ENCODE data around the gene COL2A1. TPM values are rescaled to one million over a fixed set of nuclear protein-coding genes. Genes with fewer than 3 reads are reported as not detected.
A peak's percentile ranks its signal among the peaks of the same experiment; 100 is the strongest.

The COL2A1 gene
- polyA plus RNA-seq, 6 donors from 2014 or later = not detected

DNA sequence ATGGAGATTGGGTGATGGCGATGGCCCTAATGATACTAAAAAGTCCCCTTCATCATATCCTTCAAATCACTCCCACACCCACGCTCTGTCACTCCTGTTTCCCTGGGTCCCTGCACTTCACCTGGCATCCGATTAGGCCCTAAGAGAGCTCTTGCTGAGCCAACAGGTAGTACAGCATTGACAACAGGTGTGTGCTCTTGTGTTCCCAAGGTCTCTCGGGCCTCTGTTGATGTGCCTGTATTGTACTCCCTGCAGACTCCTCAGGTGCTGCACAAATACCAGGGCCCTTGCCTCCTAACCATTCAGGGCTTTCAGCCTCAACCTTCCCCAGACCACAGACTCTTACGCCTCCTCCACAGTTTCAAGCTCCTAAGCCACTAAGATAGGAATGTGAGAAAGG lies 73.6 kb downstream of the COL2A1 start:
- no peak for ATAC-seq (ENCODE audit: low read depth in 2 of 2)
- no peaks in the 10 kb centered on the region for H3K9me3 Mint-ChIP-seq
- no peaks in the 10 kb centered on the region for H3K36me3 Mint-ChIP-seq

DNA sequence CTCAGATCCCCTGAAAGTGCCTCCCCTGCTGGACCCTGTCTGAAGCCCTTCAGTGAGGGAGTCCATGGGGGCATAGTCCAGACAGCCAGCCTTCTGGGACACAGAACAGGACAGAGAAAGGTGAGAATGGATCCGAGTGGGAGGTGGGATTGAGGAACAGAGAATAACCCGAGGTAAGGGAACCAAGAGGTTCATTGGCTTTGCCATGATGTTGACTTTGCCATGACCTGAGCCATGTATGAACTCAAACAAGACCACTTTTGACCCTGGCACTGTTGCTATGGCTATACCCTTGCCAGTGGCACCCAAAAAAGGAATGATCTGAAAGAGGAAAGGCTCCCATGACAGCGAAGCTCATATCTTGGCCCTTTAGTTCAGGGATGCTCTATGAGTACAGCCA lies 76.9 kb downstream of the COL2A1 start:
- H3K9me3 Mint-ChIP-seq = no peaks in the 10 kb centered on the region
- ATAC-seq (ENCODE audit: low read depth in 2 of 2) = no peak
- H3K4me1 Mint-ChIP-seq = no peaks in the 10 kb centered on the region
- no peak overlapping the region for H3K27ac Mint-ChIP-seq
- H3K4me3 Mint-ChIP-seq = no peak overlapping the region
- DNase-seq = no peak
- H3K36me3 Mint-ChIP-seq = no peaks in the 10 kb centered on the region
- peaks cover 15 to 32% (median 28%) of the 10 kb centered on the region in 3 donors for H3K27me3 Mint-ChIP-seq

More for the DNA sequence above, 73.6 kb downstream of the COL2A1 start:
- no peak for DNase-seq
- Mint-ChIP-seq H3K4me3 (peak overlapping the region in 1 of 8 donors; percentile 61), H3K27me3 (peaks cover 0 to 36% (median 19%) of the 10 kb centered on the region in 3 donors), H3K4me1 (no peaks in the 10 kb centered on the region), H3K27ac (no peak overlapping the region)

Other genes with a start within 250 kb of the COL2A1 start
- gene RAPGEF3, start 245.6 kb downstream of the COL2A1 start, polyA plus RNA-seq (ENCODE audit: low read depth in 6 of 6) = 1 to 10 TPM in 2 of 6 donors, under 1 TPM in 3, not detected in 1; 0.39 to 2.6 (median 0.52) TPM
- 10 to 100 TPM; 12.2 to 18.3 (median 13.9) TPM for gene SLC48A1, start 231.2 kb downstream of the COL2A1 start, polyA plus RNA-seq (ENCODE audit: low read depth in 6 of 6)
- 10 to 100 TPM in 1 of 6 donors, 1 to 10 TPM in 5; 4.5 to 17.1 (median 7.0) TPM for gene HDAC7, start 184.6 kb downstream of the COL2A1 start, polyA plus RNA-seq (ENCODE audit: low read depth in 6 of 6)
- gene VDR, start 99.5 kb downstream of the COL2A1 start, polyA plus RNA-seq (ENCODE audit: low read depth in 6 of 6) = under 1 TPM in 2 of 6 donors, not detected in 4; 0.05 to 0.44 TPM
- 10 to 100 TPM; 32.6 to 53.0 (median 44.9) TPM for gene TMEM106C, start 40.9 kb downstream of the COL2A1 start, polyA plus RNA-seq (ENCODE audit: low read depth in 6 of 6)
- 10 to 100 TPM in 5 of 6 donors, 1 to 10 TPM in 1; 3.6 to 18.6 (median 15.6) TPM for gene SENP1, start 101.6 kb upstream of the COL2A1 start, polyA plus RNA-seq (ENCODE audit: low read depth in 6 of 6)
- 10 to 100 TPM in 1 of 6 donors, 1 to 10 TPM in 5; 5.3 to 12.2 (median 7.1) TPM for gene PFKM, start 114.9 kb upstream of the COL2A1 start, polyA plus RNA-seq (ENCODE audit: low read depth in 6 of 6)
- 10 to 100 TPM; 62.1 to 89.5 (median 74.8) TPM for gene ASB8, start 153.0 kb upstream of the COL2A1 start, polyA plus RNA-seq (ENCODE audit: low read depth in 6 of 6)
- gene CCDC184, start 179.2 kb upstream of the COL2A1 start, polyA plus RNA-seq (ENCODE audit: low read depth in 6 of 6) = under 1 TPM in 3 of 6 donors, not detected in 3; 0.19 to 0.61 (median 0.31) TPM
- not detected for gene OR10AD1, start 198.8 kb upstream of the COL2A1 start, polyA plus RNA-seq (ENCODE audit: low read depth in 6 of 6)